Thymus (tissue), 11 donors: Measurements from ENCODE around the gene SLC9A8. TPM values are rescaled to one million over a fixed set of nuclear protein-coding genes. Genes with fewer than 3 reads are reported as not detected.

ENCODE experiments used
- DNase-seq, 9 donors: peaks; one replicate each; pipeline ENCODE4 v3.0.0-alpha.2; 2013; ENCODE audit warnings: low spot score in 9 of 9, low read depth in 6 of 9, missing footprints in 1 of 9
- H3K27ac ChIP-seq, 2 donors: one replicate each; pipeline ENCODE4 v1.5.1; 2013; ENCODE audit warnings: control low read depth in 1 of 2, low read depth in 1 of 2, low read length in 1 of 2, mild to moderate bottlenecking in 1 of 2, moderate library complexity in 1 of 2
- H3K27me3 ChIP-seq, 2 donors: one replicate each; pipeline ENCODE4 v1.5.1; 2013; ENCODE audit warnings: low read length in 1 of 2; ENCODE audit not compliant: control insufficient read depth in 2 of 2, insufficient read depth in 1 of 2
- H3K36me3 ChIP-seq, 2 donors: one replicate each; pipeline ENCODE4 v1.5.1; 2013; ENCODE audit warnings: low read length in 1 of 2, mild to moderate bottlenecking in 1 of 2, moderate library complexity in 1 of 2; ENCODE audit not compliant: control insufficient read depth in 2 of 2, insufficient read depth in 2 of 2
- H3K4me1 ChIP-seq, 2 donors: one replicate each; pipeline ENCODE4 v1.5.1; 2013; ENCODE audit warnings: low read length in 2 of 2; ENCODE audit not compliant: control insufficient read depth in 2 of 2, insufficient read depth in 2 of 2
- H3K4me3 ChIP-seq, 2 donors: one replicate each; pipeline ENCODE4 v1.5.1; 2013; ENCODE audit warnings: low read length in 2 of 2, control low read depth in 1 of 2, mild to moderate bottlenecking in 1 of 2
- H3K9me3 ChIP-seq, 2 donors: one replicate each; pipeline ENCODE4 v1.5.1; 2013; ENCODE audit warnings: low read length in 1 of 2, mild to moderate bottlenecking in 1 of 2; ENCODE audit not compliant: control insufficient read depth in 2 of 2, insufficient read depth in 1 of 2
- WGBS: extraction: QIAGEN DNeasy Blood & Tissue Kit; methylation state at CpG from one replicate; pipeline ENCODE4 v1.1.7; 2013; 5-methylcytosine and 5-hydroxymethylcytosine counted together
- polyA plus RNA-seq: library from polyadenylated mRNA; stranded (reverse); fragments of 200-250 nt; gene quantifications from one replicate; pipeline ENCODE4 v1.2.3, GENCODE V29; 2013
- total RNA-seq: library from RNA; stranded (reverse); fragments of 120-200 nt; gene quantifications from one replicate; pipeline ENCODE4 v1.2.4, GENCODE V29; 2013
- donor health status: healthy.

SLC9A8 gene
- total and polyA plus RNA-seq, 2 donors, result 3.9 to 14.1 TPM

- Histone ChIP-seq H3K4me1 (peaks cover 28 to 31% of the 10 kb centered on the region in 2 donors), H3K9me3 (no peaks in the 10 kb centered on the region), H3K27ac (no peak overlapping the region), H3K27me3 (no peaks in the 10 kb centered on the region), H3K4me3 (no peak overlapping the region), H3K36me3 (peaks cover 14 to 16% of the 10 kb centered on the region in 2 donors)
- no peak for DNase-seq
- WGBS, result 93% methylated on average over 2 of the region's 2 CpGs
Measured at GRCh38 chr20:49821381-49821780, 8.8 kb downstream of the SLC9A8 start.

GRCh38 chr20:49821870-49822331 is 9.3 kb downstream of the SLC9A8 start:
- Histone ChIP-seq H3K4me1 (peaks cover 28 to 31% of the 10 kb centered on the region in 2 donors), H3K27ac (peak overlapping the region in 1 of 2 donors; percentile 96), H3K27me3 (no peaks in the 10 kb centered on the region), H3K4me3 (no peak overlapping the region), H3K36me3 (peaks cover 12 to 16% of the 10 kb centered on the region in 2 donors), H3K9me3 (no peaks in the 10 kb centered on the region)
- 83% methylated on average over 2 of the region's 2 CpGs for WGBS
- peak in 1 of 9 donors; percentile 35 for DNase-seq

GRCh38 chr20:49823152-49823847 is 10.7 kb downstream of the SLC9A8 start:
- 2% methylated on average over 2 of the region's 2 CpGs for WGBS
- H3K27ac ChIP-seq, result peak overlapping the region; percentile 96 to 98
- no peaks in the 10 kb centered on the region for H3K9me3 ChIP-seq
- H3K4me1 ChIP-seq, result peaks cover 28 to 31% of the 10 kb centered on the region in 2 donors
- peak; percentile 45 to 93 (median 80) for DNase-seq
- peaks cover 12 to 16% of the 10 kb centered on the region in 2 donors for H3K36me3 ChIP-seq
- peak overlapping the region in 1 of 2 donors; percentile 23 for H3K4me3 ChIP-seq
- no peaks in the 10 kb centered on the region for H3K27me3 ChIP-seq

- Histone ChIP-seq H3K4me1 (peaks cover 28 to 31% of the 10 kb centered on the region in 2 donors), H3K27ac (peak overlapping the region; percentile 86 to 96), H3K9me3 (no peaks in the 10 kb centered on the region), H3K27me3 (no peaks in the 10 kb centered on the region), H3K36me3 (peaks cover 11 to 20% of the 10 kb centered on the region in 2 donors), H3K4me3 (no peak overlapping the region)
- DNase-seq, result no peak
- WGBS, result 93% methylated on average over 2 of the region's 2 CpGs
Measured at GRCh38 chr20:49824206-49824605, 11.6 kb downstream of the SLC9A8 start.

- no peaks in the 10 kb centered on the region for H3K27me3 ChIP-seq
- peak overlapping the region in 1 of 2 donors; percentile 25 for H3K27ac ChIP-seq
- no peak for DNase-seq
- no peaks in the 10 kb centered on the region for H3K9me3 ChIP-seq
- peaks cover 11 to 30% of the 10 kb centered on the region in 2 donors for H3K36me3 ChIP-seq
- no peak overlapping the region for H3K4me3 ChIP-seq
- 98% methylated on average over 7 of the region's 7 CpGs for WGBS
- peaks cover 28 to 31% of the 10 kb centered on the region in 2 donors for H3K4me1 ChIP-seq
Measured at GRCh38 chr20:49825521-49826033, 12.9 kb downstream of the SLC9A8 start.

GRCh38 chr20:49831022-49831769 is 18.6 kb downstream of the SLC9A8 start:
- WGBS, result 98% methylated on average over 11 of the region's 11 CpGs
- Histone ChIP-seq H3K4me1 (no peaks in the 10 kb centered on the region), H3K27ac (no peak overlapping the region), H3K36me3 (peaks cover 8 to 30% of the 10 kb centered on the region in 2 donors), H3K27me3 (no peaks in the 10 kb centered on the region), H3K4me3 (no peak overlapping the region), H3K9me3 (no peaks in the 10 kb centered on the region)
- no peak for DNase-seq

GRCh38 chr20:49831770-49832631 is 19.4 kb downstream of the SLC9A8 start:
- no peaks in the 10 kb centered on the region for H3K9me3 ChIP-seq
- no peaks in the 10 kb centered on the region for H3K27me3 ChIP-seq
- 97% methylated on average over 12 of the region's 12 CpGs for WGBS
- no peaks in the 10 kb centered on the region for H3K4me1 ChIP-seq
- peak overlapping the region in 1 of 2 donors; percentile 61 for H3K27ac ChIP-seq
- no peak overlapping the region for H3K4me3 ChIP-seq
- H3K36me3 ChIP-seq, result peaks cover 8 to 30% of the 10 kb centered on the region in 2 donors
- no peak for DNase-seq

- Histone ChIP-seq H3K9me3 (no peaks in the 10 kb centered on the region), H3K4me3 (no peak overlapping the region), H3K27ac (peak overlapping the region in 1 of 2 donors; percentile 18), H3K4me1 (no peaks in the 10 kb centered on the region), H3K27me3 (no peaks in the 10 kb centered on the region), H3K36me3 (peaks cover 8 to 30% of the 10 kb centered on the region in 2 donors)
- DNase-seq, result no peak
- WGBS, result 89% methylated on average over 13 of the region's 13 CpGs
Measured at GRCh38 chr20:49832632-49833327, 20.2 kb downstream of the SLC9A8 start.
